LNCAP (cell line): ENCODE measurements around the gene ATG9A.
A peak's percentile ranks its signal among the peaks of the same experiment; 100 is the strongest.

Experiments used
- CTCF ChIP-seq: fragments of 450-650 bp; IDR thresholded peaks from 2 replicates; pipeline ENCODE4 v1.5.1; 2017; ENCODE audit warnings: mild to moderate bottlenecking

ATG9A gene

DNA sequence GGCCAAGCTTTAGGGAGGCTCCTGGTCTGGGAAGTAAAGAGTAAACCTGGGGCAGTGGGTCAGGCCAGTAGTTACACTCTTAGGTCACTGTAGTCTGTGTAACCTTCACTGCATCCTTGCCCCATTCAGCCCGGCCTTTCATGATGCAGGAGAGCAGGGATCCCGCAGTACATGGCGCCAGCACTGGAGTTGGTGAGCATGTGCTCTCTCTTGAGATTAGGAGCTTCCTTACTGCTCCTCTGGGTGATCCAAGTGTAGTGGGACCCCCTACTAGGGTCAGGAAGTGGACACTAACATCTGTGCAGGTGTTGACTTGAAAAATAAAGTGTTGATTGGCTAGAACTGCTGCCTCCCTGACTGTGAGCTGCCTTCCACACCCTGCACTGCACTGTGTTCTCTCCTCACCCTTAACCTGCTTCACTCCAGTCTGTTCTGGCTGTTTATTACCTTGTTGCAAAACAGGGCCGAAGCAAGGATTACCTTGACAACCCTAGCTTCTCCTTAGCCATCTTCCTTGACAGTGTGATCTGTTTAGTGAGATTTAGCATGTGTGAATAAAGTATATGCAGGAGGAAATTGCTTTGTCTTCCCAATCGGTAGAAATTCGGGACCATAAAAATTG is 46.2 kb downstream of the ATG9A start:
- no peak for TF ChIP-seq CTCF

DNA sequence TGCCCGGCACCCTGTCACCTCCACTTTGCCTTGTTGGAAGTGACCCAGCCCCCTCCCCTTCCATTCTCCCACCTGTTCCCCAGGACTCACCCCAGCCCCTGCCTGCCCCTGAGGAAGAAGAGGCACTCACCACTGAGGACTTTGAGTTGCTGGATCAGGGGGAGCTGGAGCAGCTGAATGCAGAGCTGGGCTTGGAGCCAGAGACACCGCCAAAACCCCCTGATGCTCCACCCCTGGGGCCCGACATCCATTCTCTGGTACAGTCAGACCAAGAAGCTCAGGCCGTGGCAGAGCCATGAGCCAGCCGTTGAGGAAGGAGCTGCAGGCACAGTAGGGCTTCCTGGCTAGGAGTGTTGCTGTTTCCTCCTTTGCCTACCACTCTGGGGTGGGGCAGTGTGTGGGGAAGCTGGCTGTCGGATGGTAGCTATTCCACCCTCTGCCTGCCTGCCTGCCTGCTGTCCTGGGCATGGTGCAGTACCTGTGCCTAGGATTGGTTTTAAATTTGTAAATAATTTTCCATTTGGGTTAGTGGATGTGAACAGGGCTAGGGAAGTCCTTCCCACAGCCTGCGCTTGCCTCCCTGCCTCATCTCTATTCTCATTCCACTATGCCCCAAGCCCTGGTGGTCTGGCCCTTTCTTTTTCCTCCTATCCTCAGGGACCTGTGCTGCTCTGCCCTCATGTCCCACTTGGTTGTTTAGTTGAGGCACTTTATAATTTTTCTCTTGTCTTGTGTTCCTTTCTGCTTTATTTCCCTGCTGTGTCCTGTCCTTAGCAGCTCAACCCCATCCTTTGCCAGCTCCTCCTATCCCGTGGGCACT is 46.9 kb downstream of the ATG9A start:
- TF ChIP-seq CTCF, result no peak

- TF ChIP-seq CTCF, result no peak
These were observed 47.9 kb downstream of the ATG9A start for GRCh38 chr2:219181531-219181930.

DNA sequence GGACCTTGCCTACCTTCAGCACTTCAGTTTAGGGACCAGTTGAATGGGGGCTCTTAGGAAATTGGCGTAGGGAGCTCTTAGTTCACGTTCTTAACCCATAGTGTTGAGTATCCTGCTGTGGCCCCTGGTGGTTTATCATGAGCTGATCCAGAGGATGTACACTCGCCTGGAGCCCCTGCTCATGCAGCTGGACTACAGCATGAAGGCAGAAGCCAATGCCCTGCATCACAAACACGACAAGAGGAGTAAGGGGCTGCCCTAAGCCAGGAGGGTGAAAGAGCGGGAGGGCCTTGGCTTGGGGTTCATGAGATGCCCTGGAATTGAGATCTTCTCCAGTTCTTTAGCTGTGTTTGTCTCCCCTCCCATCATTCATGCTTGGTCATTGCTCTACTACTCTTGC is 48.5 kb downstream of the ATG9A start:
- TF ChIP-seq CTCF, result no peak

- no peak for TF ChIP-seq CTCF
These were observed 49.6 kb downstream of the ATG9A start for GRCh38 chr2:219179601-219180465.

- peak; percentile 27; the same call in 1 of the 2 replicates for TF ChIP-seq CTCF
These were observed 50.9 kb downstream of the ATG9A start for GRCh38 chr2:219178377-219179175.
